ENCODE measurements around the gene HOXA13.

- TF ChIP-seq CTCF (conservative IDR thresholded peaks at IDR 0.05; ENCODE audit: low read depth, low read length) (no peak), EZH2 (IDR thresholded peaks at IDR 0.05; ENCODE audit: low read length, unreplicated experiment) (no peak)
Observed at GRCh38 chr7:27149842-27150567, 49.9 kb downstream of the HOXA13 start.

Data from PC-3 (cell line).